Muscle layer of duodenum (tissue), 2 donors: ENCODE results near the gene RARB.

Experiments
- H3K27ac ChIP-seq: one replicate; pipeline ENCODE4 v1.7.0; 2013; ENCODE audit warnings: mild to moderate bottlenecking, low read length
- H3K27me3 ChIP-seq: one replicate; pipeline ENCODE4 v1.7.0; 2013; ENCODE audit warnings: low read depth, mild to moderate bottlenecking, control low read depth, low read length
- H3K36me3 ChIP-seq, 2 donors: one replicate each; pipeline ENCODE4 v1.7.0; 2013; ENCODE audit warnings: low read length in 2 of 2, control low read depth in 1 of 2, mild to moderate bottlenecking in 1 of 2; ENCODE audit not compliant: insufficient read depth in 2 of 2, control insufficient read depth in 1 of 2
- H3K4me1 ChIP-seq, 2 donors: one replicate each; pipeline ENCODE4 v1.7.0; 2013; ENCODE audit warnings: low read length in 2 of 2, mild to moderate bottlenecking in 2 of 2, control low read depth in 1 of 2, moderate library complexity in 1 of 2; ENCODE audit not compliant: insufficient read depth in 2 of 2, control insufficient read depth in 1 of 2
- H3K4me3 ChIP-seq, 2 donors: one replicate each; pipeline ENCODE4 v1.7.0; 2013; ENCODE audit warnings: low read length in 2 of 2, low read depth in 1 of 2, mild to moderate bottlenecking in 1 of 2
- H3K9me3 ChIP-seq, 2 donors: one replicate each; pipeline ENCODE4 v1.7.0; 2013; ENCODE audit warnings: low read length in 2 of 2, control low read depth in 1 of 2, mild to moderate bottlenecking in 1 of 2; ENCODE audit not compliant: control insufficient read depth in 1 of 2
- donor health status: healthy.

Gene RARB

DNA sequence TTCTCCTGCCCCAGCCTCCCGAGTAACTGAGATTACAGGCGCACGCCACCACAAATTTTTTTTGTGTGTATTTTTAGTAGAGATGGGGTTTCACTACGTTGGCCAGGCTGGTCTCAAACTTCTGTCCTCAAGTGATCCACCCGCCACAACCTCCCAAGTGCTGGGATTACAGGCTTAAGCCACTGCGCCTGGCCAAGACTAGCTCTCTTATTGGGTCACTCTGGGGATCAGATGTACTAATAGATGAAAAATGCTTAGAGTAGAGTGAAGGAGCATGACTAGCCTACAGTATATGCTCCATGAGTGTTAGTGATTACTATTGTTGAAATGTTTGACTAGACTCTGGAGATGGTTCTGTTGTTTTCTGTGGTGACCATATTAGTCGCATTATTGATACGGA is 21.8 kb downstream of the RARB start:
- no peaks in the 10 kb centered on the region for H3K36me3 ChIP-seq
- no peaks in the 10 kb centered on the region for H3K27me3 ChIP-seq
- no peaks in the 10 kb centered on the region for H3K9me3 ChIP-seq
- peaks cover 0 to 21% of the 10 kb centered on the region in 2 donors for H3K4me1 ChIP-seq
- no peak overlapping the region for H3K27ac ChIP-seq
- H3K4me3 ChIP-seq = no peak overlapping the region

DNA sequence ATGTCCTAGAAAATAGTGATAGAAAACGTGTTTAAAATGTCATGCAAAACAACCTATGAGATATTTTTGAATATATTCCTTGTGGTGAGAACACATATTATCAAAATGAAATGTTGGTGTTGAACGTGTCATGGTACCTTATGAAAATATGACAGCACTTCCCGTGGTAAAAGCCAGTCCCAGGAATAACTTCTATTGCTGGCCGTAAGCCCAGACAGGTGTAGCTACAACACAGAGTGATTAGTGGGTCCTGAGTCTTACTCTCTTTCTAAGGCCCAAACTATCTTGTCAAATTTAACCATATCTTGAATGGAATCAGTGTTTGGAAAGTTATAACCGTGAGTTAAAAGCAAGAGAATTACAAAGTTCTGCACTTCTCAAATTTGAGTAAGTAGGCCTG is 24.1 kb downstream of the RARB start:
- Histone ChIP-seq H3K4me1 (peaks cover 0 to 36% of the 10 kb centered on the region in 2 donors), H3K27me3 (no peaks in the 10 kb centered on the region), H3K36me3 (no peaks in the 10 kb centered on the region), H3K27ac (no peak overlapping the region), H3K9me3 (no peaks in the 10 kb centered on the region), H3K4me3 (no peak overlapping the region)

DNA sequence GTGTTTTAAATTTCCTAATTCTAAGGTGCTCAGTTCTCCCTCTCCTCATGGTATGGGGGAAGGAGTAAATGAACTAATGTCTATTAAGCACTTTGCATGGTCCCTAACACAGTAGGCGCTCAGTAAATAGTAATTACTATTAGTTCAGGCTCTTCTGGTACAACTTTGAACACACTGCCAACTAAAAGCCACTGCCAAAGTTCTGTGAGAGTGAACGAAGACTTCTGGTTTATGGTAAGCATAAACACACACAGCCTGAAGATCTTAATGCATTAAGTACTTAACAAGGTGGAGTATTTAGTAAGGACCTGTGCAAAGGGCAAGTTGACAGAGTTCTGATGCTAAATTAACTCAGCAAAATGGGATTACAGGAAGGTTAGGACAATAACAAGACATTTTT is 24.7 kb downstream of the RARB start:
- no peaks in the 10 kb centered on the region for H3K36me3 ChIP-seq
- H3K4me1 ChIP-seq = peaks cover 0 to 36% of the 10 kb centered on the region in 2 donors
- H3K4me3 ChIP-seq = no peak overlapping the region
- H3K9me3 ChIP-seq = no peaks in the 10 kb centered on the region
- no peak overlapping the region for H3K27ac ChIP-seq
- H3K27me3 ChIP-seq = no peaks in the 10 kb centered on the region

DNA sequence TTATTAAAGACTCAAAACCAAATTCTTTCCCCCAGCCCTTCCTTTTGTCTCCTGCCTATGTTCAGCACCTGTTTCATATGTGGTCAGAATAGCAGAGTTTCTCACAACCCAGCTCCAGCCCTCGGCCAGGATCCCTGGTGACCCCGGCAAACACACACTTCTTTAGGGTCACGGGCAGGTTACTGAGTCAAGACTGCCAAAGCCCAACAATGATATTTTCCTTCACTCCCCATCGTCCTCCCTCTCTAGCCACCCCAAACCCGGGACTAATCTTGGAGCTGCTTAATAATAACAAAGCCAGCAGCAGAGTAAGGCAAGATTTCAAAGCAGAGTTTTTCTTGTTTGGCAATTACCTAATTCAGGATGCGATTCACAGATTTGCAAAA is 25.5 kb downstream of the RARB start:
- Histone ChIP-seq H3K4me3 (no peak overlapping the region), H3K27ac (no peak overlapping the region), H3K36me3 (no peaks in the 10 kb centered on the region), H3K27me3 (no peaks in the 10 kb centered on the region), H3K9me3 (no peaks in the 10 kb centered on the region), H3K4me1 (peaks cover 0 to 33% of the 10 kb centered on the region in 2 donors)

GRCh38 chr3:25454005-25454927 is 26.2 kb downstream of the RARB start:
- Histone ChIP-seq H3K4me3 (no peak overlapping the region), H3K27me3 (no peaks in the 10 kb centered on the region), H3K27ac (no peak overlapping the region), H3K4me1 (peaks cover 0 to 28% of the 10 kb centered on the region in 2 donors), H3K9me3 (no peaks in the 10 kb centered on the region), H3K36me3 (no peaks in the 10 kb centered on the region)

GRCh38 chr3:25455441-25456132 is 27.5 kb downstream of the RARB start:
- Histone ChIP-seq H3K27me3 (no peaks in the 10 kb centered on the region), H3K9me3 (no peaks in the 10 kb centered on the region), H3K36me3 (no peaks in the 10 kb centered on the region), H3K4me3 (peak overlapping the region in 1 of 2 donors; percentile 22), H3K4me1 (peaks cover 0 to 28% of the 10 kb centered on the region in 2 donors), H3K27ac (peak overlapping the region; percentile 0)

GRCh38 chr3:25456723-25457670 is 28.9 kb downstream of the RARB start:
- H3K4me1 ChIP-seq = peaks cover 0 to 27% of the 10 kb centered on the region in 2 donors
- H3K4me3 ChIP-seq = no peak overlapping the region
- no peaks in the 10 kb centered on the region for H3K36me3 ChIP-seq
- H3K27me3 ChIP-seq = no peaks in the 10 kb centered on the region
- H3K27ac ChIP-seq = no peak overlapping the region
- no peaks in the 10 kb centered on the region for H3K9me3 ChIP-seq

- peaks cover 0 to 20% of the 10 kb centered on the region in 2 donors for H3K4me1 ChIP-seq
- no peaks in the 10 kb centered on the region for H3K9me3 ChIP-seq
- H3K4me3 ChIP-seq = no peak overlapping the region
- no peak overlapping the region for H3K27ac ChIP-seq
- no peaks in the 10 kb centered on the region for H3K36me3 ChIP-seq
- no peaks in the 10 kb centered on the region for H3K27me3 ChIP-seq
Measured at GRCh38 chr3:25457671-25458419, 29.8 kb downstream of the RARB start.

GRCh38 chr3:25458420-25458814 is 30.4 kb downstream of the RARB start:
- peaks cover 0 to 20% of the 10 kb centered on the region in 2 donors for H3K4me1 ChIP-seq
- H3K27ac ChIP-seq = no peak overlapping the region
- H3K4me3 ChIP-seq = no peak overlapping the region
- H3K36me3 ChIP-seq = no peaks in the 10 kb centered on the region
- H3K9me3 ChIP-seq = no peaks in the 10 kb centered on the region
- no peaks in the 10 kb centered on the region for H3K27me3 ChIP-seq

- Histone ChIP-seq H3K9me3 (no peaks in the 10 kb centered on the region), H3K27ac (no peak overlapping the region), H3K27me3 (no peaks in the 10 kb centered on the region), H3K36me3 (no peaks in the 10 kb centered on the region), H3K4me1 (peaks cover 0 to 6% of the 10 kb centered on the region in 2 donors), H3K4me3 (no peak overlapping the region)
Measured at GRCh38 chr3:25460751-25461150, 32.7 kb downstream of the RARB start.
